Measurements from ENCODE around the gene MPC2. TPM values are rescaled to one million over a fixed set of nuclear protein-coding genes. Genes with fewer than 3 reads are reported as not detected.
"Not testable (repeated sequence)": the region's sequence is repeated elsewhere in the genome, so short reads cannot be mapped to it uniquely, and the experiment has no call there.

MPC2 gene
- total RNA-seq, 2 experiments from 2014 or later = 42.5 to 60.4 TPM

GRCh38 chr1:167878372-167879160, 58.3 kb downstream of the MPC2 start:
- POLR2A ChIA-PET = no interaction called here
- no peaks in the 10 kb centered on the region for H3K9me3 Mint-ChIP-seq (ENCODE audit: low read depth)
- no peak for DNase-seq
- ATAC-seq = no peak
- no peaks in the 10 kb centered on the region for H3K27me3 Mint-ChIP-seq
- H3K4me1 Mint-ChIP-seq = no peaks in the 10 kb centered on the region
- no peaks in the 10 kb centered on the region for H3K36me3 Mint-ChIP-seq (ENCODE audit: low read depth)
- intact Hi-C loops (cut with DNase I, micrococcal nuclease) = no loop called here
- no peak overlapping the region for H3K27ac Mint-ChIP-seq
- H3K4me3 Mint-ChIP-seq = no peak overlapping the region
- CTCF ChIA-PET = interaction anchor here (1.5 kb wide), 1 partner anchor 26 kb away, joined by 3 read pairs; no protein-coding TSS in a partner anchor

GRCh38 chr1:167876597-167877175, 60.2 kb downstream of the MPC2 start:
- Mint-ChIP-seq H3K4me3 (no peak overlapping the region), H3K9me3 (ENCODE audit: low read depth) (no peaks in the 10 kb centered on the region), H3K36me3 (ENCODE audit: low read depth) (no peaks in the 10 kb centered on the region), H3K4me1 (no peaks in the 10 kb centered on the region), H3K27ac (no peak overlapping the region), H3K27me3 (no peaks in the 10 kb centered on the region)
- CTCF ChIA-PET = interaction anchor here (1.5 kb wide), 1 partner anchor 24 kb away, joined by 3 read pairs; no protein-coding TSS in a partner anchor
- ATAC-seq (no peak), DNase-seq (no peak)
- POLR2A ChIA-PET = no interaction called here
- intact Hi-C loops (cut with DNase I, micrococcal nuclease) = no loop called here

- CTCF ChIA-PET = interaction anchor here (0.5 to 1.4 kb wide), 5 partner anchors 10 to 227 kb away, joined by 3 to 6 read pairs (median 3); no protein-coding TSS in a partner anchor
- H3K36me3 Mint-ChIP-seq (ENCODE audit: low read depth) = no peaks in the 10 kb centered on the region
- H3K27ac Mint-ChIP-seq = no peak overlapping the region
- ATAC-seq (no peak), DNase-seq (no peak)
- no peaks in the 10 kb centered on the region for H3K9me3 Mint-ChIP-seq (ENCODE audit: low read depth)
- intact Hi-C loops (cut with DNase I, micrococcal nuclease) = no loop called here
- POLR2A ChIA-PET = interaction anchor here (0.6 kb wide), 1 partner anchor 41 kb away, joined by 3 read pairs; no protein-coding TSS in a partner anchor
- H3K4me1 Mint-ChIP-seq = no peaks in the 10 kb centered on the region
- no peaks in the 10 kb centered on the region for H3K27me3 Mint-ChIP-seq
- H3K4me3 Mint-ChIP-seq = no peak overlapping the region
These were observed 65.5 kb downstream of the MPC2 start for GRCh38 chr1:167871331-167871730.

GRCh38 chr1:167869157-167870001, 67.5 kb downstream of the MPC2 start:
- intact Hi-C loops (cut with DNase I, micrococcal nuclease); H3K4me3 Mint-ChIP-seq; POLR2A ChIA-PET; H3K9me3 Mint-ChIP-seq (ENCODE audit: low read depth); H3K36me3 Mint-ChIP-seq (ENCODE audit: low read depth); DNase-seq; H3K27me3 Mint-ChIP-seq; H3K4me1 Mint-ChIP-seq; ATAC-seq; H3K27ac Mint-ChIP-seq: not testable (repeated sequence)
- CTCF ChIA-PET = interaction anchor here (1.0 kb wide), 1 partner anchor 8 kb away, joined by 3 read pairs; no protein-coding TSS in a partner anchor

GRCh38 chr1:167866739-167867414, 70.0 kb downstream of the MPC2 start:
- H3K36me3 Mint-ChIP-seq (ENCODE audit: low read depth); POLR2A ChIA-PET; H3K27me3 Mint-ChIP-seq; H3K4me3 Mint-ChIP-seq; DNase-seq; intact Hi-C loops (cut with DNase I, micrococcal nuclease); H3K4me1 Mint-ChIP-seq; H3K9me3 Mint-ChIP-seq (ENCODE audit: low read depth); ATAC-seq; CTCF ChIA-PET; H3K27ac Mint-ChIP-seq: not testable (repeated sequence)

Other genes starting within 250 kb of the MPC2 start
- gene MPZL1, start 215.1 kb downstream of the MPC2 start, total RNA-seq = 10 to 100 TPM; 22.3 to 23.0 TPM
- gene ADCY10, start 22.9 kb downstream of the MPC2 start, total RNA-seq = under 1 TPM; 0.11 to 0.30 TPM
- 10 to 100 TPM; 25.6 to 28.8 TPM for gene DCAF6, start 389 bp downstream of the MPC2 start, total RNA-seq
- under 1 TPM; 0.42 to 0.59 TPM for gene GPR161, start 199.9 kb upstream of the MPC2 start, total RNA-seq
- gene TIPRL, start 241.9 kb upstream of the MPC2 start, total RNA-seq = 10 to 100 TPM; 52.5 to 57.5 TPM